NB4 (cell line): ENCODE results near the gene NOX4.
"Not testable (repeated sequence)": the region's sequence is repeated elsewhere in the genome, so short reads cannot be mapped to it uniquely, and the experiment has no call there.

Source experiments
- MYC ChIP-seq: IDR thresholded peaks from 2 replicates; pipeline ENCODE4 v1.6.1; 2011; ENCODE audit warnings: low read depth, low read length
- POLR2A ChIP-seq: IDR thresholded peaks from 2 replicates; pipeline ENCODE4 v1.6.1; 2011; ENCODE audit warnings: mild to moderate bottlenecking; ENCODE audit not compliant: insufficient read length; ENCODE audit errors: extremely low read depth
- TF ChIP-seq, protein P1 (sequence below): IDR thresholded peaks from one replicate; pipeline ENCODE4 v1.5.1; 2012; ENCODE audit warnings: low read depth, low read length
- TF ChIP-seq, protein P2 (sequence below): IDR thresholded peaks from 2 replicates; pipeline ENCODE4 v1.6.1; 2011; ENCODE audit warnings: low read depth, low read length

DNA sequence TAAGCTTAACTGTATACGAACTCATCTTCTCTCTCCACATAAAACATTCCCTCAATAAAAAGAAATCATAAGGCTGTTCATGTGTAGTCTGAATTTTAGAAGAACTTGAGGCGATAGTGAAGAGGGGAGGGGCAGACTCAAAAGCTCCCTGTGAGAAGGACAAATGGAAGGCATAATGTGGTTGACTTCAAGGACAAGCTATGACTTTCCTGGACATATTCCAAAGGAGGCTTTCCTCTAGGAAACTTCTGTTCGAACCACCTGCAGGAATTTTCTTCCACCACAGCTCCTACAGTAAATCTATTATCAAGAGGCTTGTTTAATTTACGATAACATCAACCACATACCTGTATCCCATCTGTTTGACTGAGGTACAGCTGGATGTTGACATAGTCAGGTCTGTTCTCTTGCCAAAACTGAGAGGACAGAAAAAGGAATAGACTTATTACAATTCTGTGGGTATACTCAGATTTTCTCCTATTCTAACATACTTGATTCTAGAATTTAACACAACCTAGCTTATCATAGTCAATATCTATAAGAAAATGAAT, 154.0 kb downstream of the NOX4 start:
- TF ChIP-seq, protein P1, sequence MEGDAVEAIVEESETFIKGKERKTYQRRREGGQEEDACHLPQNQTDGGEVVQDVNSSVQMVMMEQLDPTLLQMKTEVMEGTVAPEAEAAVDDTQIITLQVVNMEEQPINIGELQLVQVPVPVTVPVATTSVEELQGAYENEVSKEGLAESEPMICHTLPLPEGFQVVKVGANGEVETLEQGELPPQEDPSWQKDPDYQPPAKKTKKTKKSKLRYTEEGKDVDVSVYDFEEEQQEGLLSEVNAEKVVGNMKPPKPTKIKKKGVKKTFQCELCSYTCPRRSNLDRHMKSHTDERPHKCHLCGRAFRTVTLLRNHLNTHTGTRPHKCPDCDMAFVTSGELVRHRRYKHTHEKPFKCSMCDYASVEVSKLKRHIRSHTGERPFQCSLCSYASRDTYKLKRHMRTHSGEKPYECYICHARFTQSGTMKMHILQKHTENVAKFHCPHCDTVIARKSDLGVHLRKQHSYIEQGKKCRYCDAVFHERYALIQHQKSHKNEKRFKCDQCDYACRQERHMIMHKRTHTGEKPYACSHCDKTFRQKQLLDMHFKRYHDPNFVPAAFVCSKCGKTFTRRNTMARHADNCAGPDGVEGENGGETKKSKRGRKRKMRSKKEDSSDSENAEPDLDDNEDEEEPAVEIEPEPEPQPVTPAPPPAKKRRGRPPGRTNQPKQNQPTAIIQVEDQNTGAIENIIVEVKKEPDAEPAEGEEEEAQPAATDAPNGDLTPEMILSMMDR, result not testable (repeated sequence)
- TF ChIP-seq, protein P2, sequence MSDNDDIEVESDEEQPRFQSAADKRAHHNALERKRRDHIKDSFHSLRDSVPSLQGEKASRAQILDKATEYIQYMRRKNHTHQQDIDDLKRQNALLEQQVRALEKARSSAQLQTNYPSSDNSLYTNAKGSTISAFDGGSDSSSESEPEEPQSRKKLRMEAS, result not testable (repeated sequence)
- TF ChIP-seq POLR2A, MYC: not testable (repeated sequence)
